Heart right ventricle (tissue), 16 donors: ENCODE data around the gene IGFBP1. TPM values are rescaled to one million over a fixed set of nuclear protein-coding genes. Genes with fewer than 3 reads are reported as not detected.

Source experiments
- ATAC-seq, 8 donors: fragments of 200-7000 bp; cut with Tn5 transposase; one replicate each; pipeline ENCODE4 v1.9.1; 2020; ENCODE audit warnings: mild to moderate bottlenecking in 8 of 8, moderate library complexity in 8 of 8, moderate number of reproducible peaks in 1 of 8
- DNase-seq, 2 donors: peaks; one replicate each; pipeline ENCODE4 v3.0.0-alpha.2; 2020
- H3K27ac ChIP-seq, 10 donors: fragments of 200-600 bp; sonication (generic) in 2 of 10; one replicate each; pipeline versions ENCODE4 v1.5.0 to v1.8.0; 2020 to 2022; ENCODE audit warnings: mild to moderate bottlenecking in 3 of 10
- H3K27me3 ChIP-seq, 7 donors: fragments of 200-600 bp; one replicate each; pipeline ENCODE4 v1.8.0; 2021 to 2022; ENCODE audit warnings: mild to moderate bottlenecking in 2 of 7
- H3K36me3 ChIP-seq, 9 donors: fragments of 200-600 bp; sonication (generic) in 1 of 9; one replicate each; pipeline versions ENCODE4 v1.5.0 to v1.8.0; 2020 to 2022; ENCODE audit warnings: mild to moderate bottlenecking in 2 of 9
- H3K4me1 ChIP-seq, 9 donors: fragments of 200-600 bp; sonication (generic) in 1 of 9; one replicate each; pipeline versions ENCODE4 v1.5.0 to v1.8.0; 2020 to 2022; ENCODE audit warnings: mild to moderate bottlenecking in 4 of 9
- H3K4me3 ChIP-seq, 10 donors: fragments of 200-600 bp; sonication (generic) in 2 of 10; one replicate each; pipeline versions ENCODE4 v1.5.0 to v1.8.0; 2020 to 2022; ENCODE audit warnings: mild to moderate bottlenecking in 7 of 10, moderate library complexity in 2 of 10
- H3K9me3 ChIP-seq, 11 donors: fragments of 200-600 bp in 10 of 11; sonication (generic) in 2 of 11; one replicate each; pipeline versions ENCODE4 v1.5.0 to v1.8.0; 2013 to 2022; ENCODE audit warnings: mild to moderate bottlenecking in 2 of 11, control low read depth in 1 of 11, moderate library complexity in 1 of 11
- CTCF ChIP-seq, 9 donors: fragments of 200-600 bp; sonication (generic) in 2 of 9; IDR thresholded peaks; one replicate each; pipeline versions ENCODE4 v1.5.0 to v1.8.0; 2021 to 2022; ENCODE audit warnings: antibody characterized with exemption in 9 of 9, mild to moderate bottlenecking in 5 of 9, moderate library complexity in 1 of 9
- WGBS, 2 donors: extraction: QIAGEN DNeasy Blood & Tissue Kit; methylation state at CpG; one replicate each; pipeline ENCODE4 v1.1.7; 2013; ENCODE audit warnings: inconsistent platforms in 1 of 2; 5-methylcytosine and 5-hydroxymethylcytosine counted together
- intact Hi-C, 10 donors: fragments of 100-400 bp; cut with DNase I; formaldehyde crosslinking; loops; one replicate each; pipeline versions ENCODE4 v1.11.1 to v1.14.2; 2022
- polyA plus RNA-seq, 2 donors: library from polyadenylated mRNA; stranded (reverse); fragments of 200-250 nt; gene quantifications; one replicate each; pipeline ENCODE4 v1.2.3, GENCODE V29; 2013
- total RNA-seq, 10 donors: library from RNA; stranded (reverse); fragmentation: NEBNext Ultra II Directional in 3 of 10; extraction: Animal tissue kit (Norgen Biotek cat#: 25700) in 3 of 10; gene quantifications; one replicate each; pipeline versions ENCODE4 v1.2.1 to v1.2.4, GENCODE V29; 2021 to 2023
- donor health status: Arrhythmogenic right ventricular cardiomyopathy.
- donor health status: ischemic (EF 13 %, LVEDD 7.1; RV severe dilation, severe dysfunction).
- donor health status: healthy with polysubstance abuse.
- donor health status: DM: no; HTN: yes; CAD: no.
- donor health status: DM: no; HTN: no; CAD: no.
- donor health status: ischemic (EF 25% LVEDD 6.9; RV normal size, moderate dysfunction).
- donor health status: ischemic (EF 25% LVEDD 5.7; RV mildly dilated, moderate dysfunction).
- donor health status: healthy.
- donor health status: DM: yes; HTN: yes; CAD: no.
- donor health status: Ischemic cardiomyopathy.
- donor health status: ischemic (EF 35%, LVEDD 5.7; RV mildly dilated, moderate dysfunction).
- donor health status: nonischemic (EF 11% LVEDD 7.7; RV severe dilation, severe dysfunction).
- donor health status: DM: yes; HTN: yes; CAD: no.
- donor health status: PGD.
- donor health status: ischemic (EF 29% LVEDD 5.4; RV normal size, mild dysfunction).
- donor health status: nonischemic (EF 23%, LVEDD 6.1; RV moderate dilation, normal function).

The IGFBP1 gene
- total and polyA plus RNA-seq, 12 donors: 0.03 TPM; not detected in 11

DNA sequence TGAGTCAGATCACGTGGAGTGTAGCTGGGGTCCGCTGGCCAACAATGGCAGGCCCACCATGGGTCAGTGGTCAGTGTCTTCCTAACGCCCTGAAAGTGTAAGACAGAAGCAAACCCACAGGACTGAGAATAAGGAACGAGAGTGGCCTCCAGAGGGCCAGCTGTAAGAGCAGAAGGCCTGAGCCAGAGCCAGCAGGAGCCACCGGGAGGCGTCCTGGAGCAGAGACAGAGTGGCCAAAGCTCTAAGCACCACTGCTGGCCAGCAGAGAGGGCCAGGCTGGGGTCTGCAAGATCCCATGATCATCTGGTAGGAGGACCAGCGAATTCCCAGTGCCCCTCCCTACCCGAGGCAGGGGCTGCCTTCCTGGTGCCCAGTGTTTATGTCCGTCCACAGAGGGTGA lies 24.6 kb upstream of the IGFBP1 start:
- WGBS, 2 donors: 70 to 80% methylated on average over 9 of the region's 9 CpGs
- Histone ChIP-seq H3K4me3 (no peak overlapping the region), H3K36me3 (no peaks in the 10 kb centered on the region), H3K9me3 (peaks cover 0 to 11% (median 0%) of the 10 kb centered on the region in 11 donors), H3K4me1 (no peaks in the 10 kb centered on the region), H3K27me3 (peaks cover 0 to 37% (median 26%) of the 10 kb centered on the region in 7 donors), H3K27ac (no peak overlapping the region)
- DNase-seq (no peak), ATAC-seq (no peak)
- intact Hi-C loops: no loop called here
- no peak for TF ChIP-seq CTCF (IDR thresholded peaks at IDR 0.05)

GRCh38 chr7:45865594-45866410 lies 22.5 kb upstream of the IGFBP1 start:
- H3K27ac ChIP-seq: no peak overlapping the region
- no peak overlapping the region for H3K4me3 ChIP-seq
- H3K4me1 ChIP-seq: no peaks in the 10 kb centered on the region
- peaks cover 0 to 34% (median 26%) of the 10 kb centered on the region in 7 donors for H3K27me3 ChIP-seq
- intact Hi-C loops: no loop called here
- 75 to 76% methylated on average over 13 of the region's 13 CpGs for WGBS, 2 donors
- ATAC-seq (peak in 1 of 8 donors; percentile 34), DNase-seq (no peak)
- TF ChIP-seq CTCF (IDR thresholded peaks at IDR 0.05): no peak
- H3K9me3 ChIP-seq: peaks cover 0 to 11% (median 0%) of the 10 kb centered on the region in 11 donors
- no peaks in the 10 kb centered on the region for H3K36me3 ChIP-seq

GRCh38 chr7:45867471-45867870 lies 20.8 kb upstream of the IGFBP1 start:
- Histone ChIP-seq H3K27ac (no peak overlapping the region), H3K27me3 (peaks cover 0 to 27% (median 15%) of the 10 kb centered on the region in 7 donors), H3K36me3 (no peaks in the 10 kb centered on the region), H3K4me1 (no peaks in the 10 kb centered on the region), H3K9me3 (peaks cover 0 to 11% (median 0%) of the 10 kb centered on the region in 11 donors), H3K4me3 (no peak overlapping the region)
- DNase-seq (no peak), ATAC-seq (no peak)
- no peak for TF ChIP-seq CTCF (IDR thresholded peaks at IDR 0.05)
- 71 to 72% methylated on average over 2 of the region's 2 CpGs for WGBS, 2 donors
- intact Hi-C loops: no loop called here

GRCh38 chr7:45869426-45869825 lies 18.9 kb upstream of the IGFBP1 start:
- DNase-seq (no peak), ATAC-seq (no peak)
- H3K4me1 ChIP-seq: no peaks in the 10 kb centered on the region
- WGBS, 2 donors: 71 to 79% methylated on average over 4 of the region's 4 CpGs
- intact Hi-C loops: no loop called here
- TF ChIP-seq CTCF (IDR thresholded peaks at IDR 0.05): no peak
- H3K4me3 ChIP-seq: no peak overlapping the region
- H3K27me3 ChIP-seq: peaks cover 0 to 13% (median 7%) of the 10 kb centered on the region in 7 donors
- peaks cover 0 to 11% (median 0%) of the 10 kb centered on the region in 11 donors for H3K9me3 ChIP-seq
- no peak overlapping the region for H3K27ac ChIP-seq
- no peaks in the 10 kb centered on the region for H3K36me3 ChIP-seq
